Transverse colon (tissue), 4 donors: ENCODE measurements around the gene DLGAP1.

ENCODE experiments used
- EP300 ChIP-seq: sonication (generic); formaldehyde crosslinking; IDR thresholded peaks from one replicate; pipeline ENCODE4 v1.6.1; 2017; ENCODE audit warnings: antibody characterized with exemption, low read depth
- POLR2A ChIP-seq: fragments of 450-650 bp; IDR thresholded peaks from one replicate; pipeline ENCODE4 v1.6.1; 2016; ENCODE audit warnings: antibody characterized with exemption, mild to moderate bottlenecking, moderate library complexity
- POLR2AphosphoS5 ChIP-seq, 3 donors: sonication (generic); formaldehyde crosslinking; IDR thresholded peaks; one replicate each; pipeline ENCODE4 v1.6.1; 2016; ENCODE audit warnings: antibody characterized with exemption in 3 of 3
- TF ChIP-seq, protein P1 (sequence below), 5 experiments: fragments of 200-600 bp in 3 of 5; fragments of 450-650 bp in 2 of 5; sonication (generic) in 3 of 5; IDR thresholded peaks; 1 replicate in 2 of 5; 2 replicates in 3 of 5; pipeline ENCODE4 v1.5.1; 2016 to 2017; ENCODE audit warnings: antibody characterized with exemption in 5 of 5, inconsistent platforms in 3 of 5, mild to moderate bottlenecking in 2 of 5, moderate library complexity in 1 of 5

DNA sequence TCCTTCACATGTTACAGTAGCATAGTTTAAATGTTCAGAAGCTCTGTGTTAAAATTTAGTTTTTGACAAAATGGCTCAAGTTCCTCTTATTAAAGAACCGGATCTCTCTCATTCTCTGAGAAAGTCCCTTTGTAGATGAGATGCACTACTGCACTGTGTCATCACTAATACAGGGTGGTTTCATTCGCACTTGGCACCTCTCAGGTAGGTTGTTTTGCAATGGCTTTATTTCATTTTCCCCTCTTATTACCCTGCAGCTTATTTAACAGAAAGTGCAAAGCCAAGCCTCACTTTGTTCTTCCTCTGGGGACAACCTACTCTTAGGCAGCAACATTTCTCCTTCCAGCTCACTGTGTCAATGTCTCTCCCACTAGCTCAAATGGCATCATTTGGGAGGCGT, 185.1 kb downstream of the DLGAP1 start:
- TF ChIP-seq POLR2AphosphoS5 (IDR thresholded peaks at IDR 0.05) (no peak), POLR2A (no peak), EP300 (no peak)
- TF ChIP-seq, protein P1, sequence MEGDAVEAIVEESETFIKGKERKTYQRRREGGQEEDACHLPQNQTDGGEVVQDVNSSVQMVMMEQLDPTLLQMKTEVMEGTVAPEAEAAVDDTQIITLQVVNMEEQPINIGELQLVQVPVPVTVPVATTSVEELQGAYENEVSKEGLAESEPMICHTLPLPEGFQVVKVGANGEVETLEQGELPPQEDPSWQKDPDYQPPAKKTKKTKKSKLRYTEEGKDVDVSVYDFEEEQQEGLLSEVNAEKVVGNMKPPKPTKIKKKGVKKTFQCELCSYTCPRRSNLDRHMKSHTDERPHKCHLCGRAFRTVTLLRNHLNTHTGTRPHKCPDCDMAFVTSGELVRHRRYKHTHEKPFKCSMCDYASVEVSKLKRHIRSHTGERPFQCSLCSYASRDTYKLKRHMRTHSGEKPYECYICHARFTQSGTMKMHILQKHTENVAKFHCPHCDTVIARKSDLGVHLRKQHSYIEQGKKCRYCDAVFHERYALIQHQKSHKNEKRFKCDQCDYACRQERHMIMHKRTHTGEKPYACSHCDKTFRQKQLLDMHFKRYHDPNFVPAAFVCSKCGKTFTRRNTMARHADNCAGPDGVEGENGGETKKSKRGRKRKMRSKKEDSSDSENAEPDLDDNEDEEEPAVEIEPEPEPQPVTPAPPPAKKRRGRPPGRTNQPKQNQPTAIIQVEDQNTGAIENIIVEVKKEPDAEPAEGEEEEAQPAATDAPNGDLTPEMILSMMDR (IDR thresholded peaks at IDR 0.05) = no peak
